GM12892 (cell line): Measurements from ENCODE around the gene RAMP1.

ENCODE experiments used
- DNase-seq: peaks from one replicate; pipeline ENCODE4 v3.0.0; 2011; ENCODE audit not compliant: insufficient read length
- FAIRE-seq: peaks from 2 replicates; lab custom pipeline; 2011; peaks lifted over from hg19 to GRCh38; lab: Jason Lieb, UNC
- POLR2A ChIP-seq: IDR thresholded peaks from 2 replicates; pipeline ENCODE4 v1.6.1; 2011; ENCODE audit warnings: low read depth, low read length, control low read depth
- POLR2AphosphoS5 ChIP-seq: IDR thresholded peaks from 2 replicates; pipeline ENCODE4 v1.6.1; 2011; ENCODE audit warnings: low read depth, low read length, control low read depth
- TAF1 ChIP-seq: IDR thresholded peaks from 2 replicates; pipeline ENCODE4 v1.6.1; 2011; ENCODE audit warnings: low read depth, mild to moderate bottlenecking, control low read depth, low read length, borderline replicate concordance

The RAMP1 gene

GRCh38 chr2:237873897-237874551, 14.6 kb downstream of the RAMP1 start:
- FAIRE-seq: no peak
- TF ChIP-seq TAF1: no peak
- TF ChIP-seq POLR2A: no peak
- TF ChIP-seq POLR2AphosphoS5: no peak
- DNase-seq: no peak

- DNase-seq: no peak
- no peak for TF ChIP-seq POLR2AphosphoS5
- no peak for TF ChIP-seq POLR2A
- no peak for TF ChIP-seq TAF1
- FAIRE-seq: no peak
Observed at GRCh38 chr2:237874585-237875161, 15.2 kb downstream of the RAMP1 start.

GRCh38 chr2:237875256-237876060, 16.0 kb downstream of the RAMP1 start:
- DNase-seq: no peak
- no peak for TF ChIP-seq TAF1
- no peak for TF ChIP-seq POLR2AphosphoS5
- no peak for TF ChIP-seq POLR2A
- no peak for FAIRE-seq

- no peak for DNase-seq
- no peak for TF ChIP-seq POLR2A
- no peak for TF ChIP-seq TAF1
- no peak for TF ChIP-seq POLR2AphosphoS5
- FAIRE-seq: no peak
Observed at GRCh38 chr2:237876061-237876526, 16.7 kb downstream of the RAMP1 start.

- TF ChIP-seq POLR2A (no peak), TAF1 (no peak), POLR2AphosphoS5 (no peak)
- FAIRE-seq (no peak), DNase-seq (no peak)
Observed at GRCh38 chr2:237876532-237876931, 17.1 kb downstream of the RAMP1 start.

GRCh38 chr2:237876951-237877491, 17.6 kb downstream of the RAMP1 start:
- TF ChIP-seq POLR2A (no peak), POLR2AphosphoS5 (no peak), TAF1 (no peak)
- FAIRE-seq (no peak), DNase-seq (no peak)

GRCh38 chr2:237877576-237878307, 18.3 kb downstream of the RAMP1 start:
- DNase-seq (no peak), FAIRE-seq (no peak)
- TF ChIP-seq TAF1: no peak
- TF ChIP-seq POLR2AphosphoS5: no peak
- TF ChIP-seq POLR2A: no peak

GRCh38 chr2:237878321-237879057, 19.1 kb downstream of the RAMP1 start:
- FAIRE-seq (no peak), DNase-seq (no peak)
- TF ChIP-seq TAF1 (no peak), POLR2AphosphoS5 (no peak), POLR2A (no peak)

- DNase-seq (no peak), FAIRE-seq (no peak)
- TF ChIP-seq TAF1 (no peak), POLR2A (no peak), POLR2AphosphoS5 (no peak)
Observed at GRCh38 chr2:237879058-237879430, 19.6 kb downstream of the RAMP1 start.

GRCh38 chr2:237879991-237880560, 20.7 kb downstream of the RAMP1 start:
- DNase-seq (no peak), FAIRE-seq (no peak)
- TF ChIP-seq POLR2AphosphoS5: no peak
- no peak for TF ChIP-seq TAF1
- TF ChIP-seq POLR2A: no peak
